ENCODE results near the gene TRPM7.

DNA sequence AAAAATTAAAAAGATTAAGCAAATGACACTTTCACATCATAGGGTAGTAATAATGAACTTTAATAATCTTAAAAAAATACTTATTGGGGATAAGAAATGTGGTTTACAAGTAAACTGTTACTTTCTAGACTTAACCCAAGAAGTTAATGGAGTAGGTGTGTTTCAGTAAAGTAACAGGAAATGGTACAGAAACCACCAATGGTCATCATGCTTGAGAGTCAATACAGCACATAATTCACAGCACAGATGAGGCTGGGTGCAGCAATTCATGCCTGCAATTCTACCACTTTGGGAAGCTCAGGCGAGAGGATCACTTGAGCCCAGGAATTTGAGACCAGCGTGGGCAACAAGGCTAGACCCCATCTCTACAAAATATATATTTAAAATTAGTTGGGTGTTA lies 128.6 kb downstream of the TRPM7 start:
- TF ChIP-seq CHD2 (IDR thresholded peaks at IDR 0.05; ENCODE audit: low read length, partially characterized antibody): no peak
- TF ChIP-seq, protein P1, sequence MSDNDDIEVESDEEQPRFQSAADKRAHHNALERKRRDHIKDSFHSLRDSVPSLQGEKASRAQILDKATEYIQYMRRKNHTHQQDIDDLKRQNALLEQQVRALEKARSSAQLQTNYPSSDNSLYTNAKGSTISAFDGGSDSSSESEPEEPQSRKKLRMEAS (IDR thresholded peaks at IDR 0.05): no peak
- TF ChIP-seq, protein P2, sequence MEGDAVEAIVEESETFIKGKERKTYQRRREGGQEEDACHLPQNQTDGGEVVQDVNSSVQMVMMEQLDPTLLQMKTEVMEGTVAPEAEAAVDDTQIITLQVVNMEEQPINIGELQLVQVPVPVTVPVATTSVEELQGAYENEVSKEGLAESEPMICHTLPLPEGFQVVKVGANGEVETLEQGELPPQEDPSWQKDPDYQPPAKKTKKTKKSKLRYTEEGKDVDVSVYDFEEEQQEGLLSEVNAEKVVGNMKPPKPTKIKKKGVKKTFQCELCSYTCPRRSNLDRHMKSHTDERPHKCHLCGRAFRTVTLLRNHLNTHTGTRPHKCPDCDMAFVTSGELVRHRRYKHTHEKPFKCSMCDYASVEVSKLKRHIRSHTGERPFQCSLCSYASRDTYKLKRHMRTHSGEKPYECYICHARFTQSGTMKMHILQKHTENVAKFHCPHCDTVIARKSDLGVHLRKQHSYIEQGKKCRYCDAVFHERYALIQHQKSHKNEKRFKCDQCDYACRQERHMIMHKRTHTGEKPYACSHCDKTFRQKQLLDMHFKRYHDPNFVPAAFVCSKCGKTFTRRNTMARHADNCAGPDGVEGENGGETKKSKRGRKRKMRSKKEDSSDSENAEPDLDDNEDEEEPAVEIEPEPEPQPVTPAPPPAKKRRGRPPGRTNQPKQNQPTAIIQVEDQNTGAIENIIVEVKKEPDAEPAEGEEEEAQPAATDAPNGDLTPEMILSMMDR (IDR thresholded peaks at IDR 0.05): no peak
- TF ChIP-seq POLR2A (IDR thresholded peaks at IDR 0.05; ENCODE audit: low read length): no peak
- no peak for TF ChIP-seq SMC3 (IDR thresholded peaks at IDR 0.05)
- no peak for TF ChIP-seq RCOR1 (IDR thresholded peaks at IDR 0.05; ENCODE audit: low read depth, low read length)
- TF ChIP-seq EHMT2 (IDR thresholded peaks at IDR 0.05; ENCODE audit: low read depth): no peak
- TF ChIP-seq HOXA7 (CRISPR knock-in tag; IDR thresholded peaks at IDR 0.05): no peak
- TF ChIP-seq RAD21 (conservative IDR thresholded peaks at IDR 0.05 in 1 of 2, IDR thresholded peaks at IDR 0.05 in 1 of 2): no peak
- TF ChIP-seq TP53 (CRISPR knock-in tag; IDR thresholded peaks at IDR 0.05): no peak
- no peak for TF ChIP-seq JUN (IDR thresholded peaks at IDR 0.05)
- TF ChIP-seq HDAC2 (IDR thresholded peaks at IDR 0.05): no peak

All from A549 (cell line).